CD4-positive, alpha-beta T cell treated with Interleukin-21 for 1 hour (primary cell): ENCODE results near the gene FAM180B.

Experiments used
- DNase-seq: peaks from one replicate; pipeline ENCODE4 v3.0.0-alpha.2; 2020

FAM180B gene

GRCh38 chr11:47570651-47571356, 15.7 kb upstream of the FAM180B start:
- DNase-seq = no peak

- no peak for DNase-seq
Measured at GRCh38 chr11:47571357-47571729, 15.1 kb upstream of the FAM180B start.

DNA sequence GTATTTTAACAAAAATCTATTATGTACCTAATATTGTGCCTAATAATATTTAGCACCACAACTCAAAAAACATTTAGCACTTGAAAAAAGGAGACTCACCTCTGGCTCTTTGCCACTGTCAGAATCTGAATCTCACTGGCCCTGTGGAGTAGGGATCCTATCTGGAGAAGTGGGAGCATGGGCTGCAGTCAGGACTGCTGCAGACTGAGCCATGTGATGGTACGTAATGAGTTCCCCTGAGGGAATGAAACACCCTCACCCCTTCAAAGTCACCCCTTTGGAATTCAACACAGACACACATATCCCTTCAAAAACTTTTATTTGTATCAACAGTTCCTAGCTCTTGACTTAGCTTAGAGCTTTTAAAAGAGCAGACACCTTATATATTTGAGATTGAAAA, 14.6 kb upstream of the FAM180B start:
- no peak for DNase-seq

- DNase-seq = no peak
Measured at GRCh38 chr11:47572715-47573255, 13.7 kb upstream of the FAM180B start.

GRCh38 chr11:47573321-47573720, 13.2 kb upstream of the FAM180B start:
- no peak for DNase-seq

DNA sequence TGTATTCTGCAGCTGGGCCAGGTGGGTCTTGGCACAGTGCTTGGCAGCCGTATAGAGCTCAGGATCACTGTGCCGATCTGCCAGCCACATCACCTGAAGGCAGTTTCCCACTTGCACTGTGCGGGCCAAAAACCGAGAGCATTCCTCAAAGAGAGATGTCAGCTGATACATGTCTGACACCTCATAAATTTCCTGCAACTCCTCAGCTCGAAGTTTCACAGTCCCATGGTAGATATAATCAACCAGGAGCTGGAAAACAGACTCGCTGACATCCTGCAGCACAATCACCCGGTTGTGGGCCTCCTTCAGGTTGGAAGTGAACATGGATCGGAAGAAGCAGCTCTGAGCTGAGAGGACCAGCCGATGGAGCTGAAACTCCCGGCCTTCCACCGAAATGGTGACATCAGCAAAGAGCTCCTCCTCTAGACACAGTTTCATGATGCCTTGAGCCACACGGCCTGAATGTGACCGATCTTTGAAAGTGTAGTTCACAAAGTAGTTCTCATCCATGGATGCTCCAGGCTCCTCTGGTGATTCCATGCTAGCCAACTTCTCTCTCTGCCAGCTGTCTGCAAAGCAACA, 8.9 kb upstream of the FAM180B start:
- DNase-seq = no peak

GRCh38 chr11:47578524-47579494, 7.7 kb upstream of the FAM180B start, which contains the start of the genes KBTBD4 and NDUFS3:
Gene KBTBD4 (minus strand): TSS chr11:47578970. CDS start chr11:47578951, 19 bp downstream.
Gene NDUFS3 (plus strand): TSS chr11:47579074. CDS start chr11:47579092, 18 bp downstream.
- peak; percentile 92 for DNase-seq

DNA sequence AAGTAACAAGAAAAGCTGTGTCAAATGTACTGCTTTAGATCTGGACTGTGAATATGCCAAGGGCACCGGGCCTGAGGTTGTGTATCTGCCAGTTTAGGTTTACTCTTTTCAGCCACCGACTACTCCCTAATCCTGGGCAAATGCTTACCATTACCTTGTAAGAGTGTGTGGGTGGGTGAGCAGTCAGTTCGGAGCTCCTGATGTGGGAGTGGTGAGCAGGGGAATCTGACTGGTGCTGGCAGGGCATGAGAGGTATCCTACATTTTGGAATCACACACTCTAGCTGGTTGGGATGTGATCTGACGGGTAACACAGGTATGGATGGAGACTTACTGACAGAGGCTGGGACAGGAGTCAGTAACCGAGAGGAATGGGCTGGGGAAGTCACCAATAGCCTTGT, 2.6 kb upstream of the FAM180B start:
- DNase-seq = no peak

DNA sequence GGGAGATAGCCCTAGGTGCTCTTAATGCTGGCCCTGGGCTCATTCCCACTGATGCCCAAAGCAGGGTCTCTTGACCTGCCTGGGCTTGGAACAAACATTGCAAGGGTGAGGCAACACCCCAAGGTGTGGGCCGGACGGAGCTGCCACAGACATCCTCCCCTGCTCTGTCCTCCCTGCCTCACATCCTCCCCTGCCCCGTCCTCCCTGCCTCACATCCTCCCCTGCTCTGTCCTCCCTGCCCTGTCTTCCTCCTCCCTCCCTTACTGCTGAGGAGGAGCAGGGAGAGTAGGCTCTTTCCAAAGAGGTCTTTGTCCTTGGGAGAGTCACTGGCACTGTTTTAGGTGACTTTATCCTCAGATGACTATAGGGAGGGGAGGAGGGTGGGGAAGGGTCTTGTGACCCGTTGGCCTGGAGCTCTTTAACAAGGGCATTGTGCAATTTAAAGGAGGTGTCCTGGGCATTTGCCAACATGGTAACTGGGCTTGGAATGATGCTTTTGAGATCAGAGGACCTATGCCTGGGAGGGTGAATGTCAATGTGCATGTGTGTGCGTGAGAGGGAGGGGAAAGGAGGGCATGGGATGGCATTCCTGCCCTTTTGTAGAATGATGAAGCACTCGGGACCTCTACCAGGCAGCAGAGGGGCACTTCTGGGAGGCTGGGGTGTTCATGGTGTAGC, 700 bp downstream of the FAM180B start:
- no peak for DNase-seq

GRCh38 chr11:47587723-47588326, 1.3 kb downstream of the FAM180B start:
- no peak for DNase-seq

DNA sequence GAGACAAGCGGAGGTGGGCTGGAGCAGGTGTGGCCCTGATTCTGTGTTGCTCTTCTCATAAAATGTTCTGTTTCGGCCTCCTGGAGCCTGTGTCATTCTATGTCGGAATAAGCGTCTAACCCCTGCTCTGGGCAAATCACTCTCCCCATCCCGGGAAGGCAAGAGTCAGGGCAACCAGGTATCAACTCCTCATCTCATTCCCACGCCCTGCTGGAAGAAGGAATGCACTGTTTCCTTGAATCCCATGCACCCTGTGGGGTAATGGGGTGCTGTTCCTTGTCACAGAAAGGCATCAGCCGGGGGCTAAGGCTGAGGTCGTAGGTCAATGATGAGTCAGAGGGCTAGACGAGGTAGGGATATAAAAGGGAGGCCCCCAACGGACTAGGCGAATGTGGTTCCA, 2.6 kb downstream of the FAM180B start:
- no peak for DNase-seq

DNA sequence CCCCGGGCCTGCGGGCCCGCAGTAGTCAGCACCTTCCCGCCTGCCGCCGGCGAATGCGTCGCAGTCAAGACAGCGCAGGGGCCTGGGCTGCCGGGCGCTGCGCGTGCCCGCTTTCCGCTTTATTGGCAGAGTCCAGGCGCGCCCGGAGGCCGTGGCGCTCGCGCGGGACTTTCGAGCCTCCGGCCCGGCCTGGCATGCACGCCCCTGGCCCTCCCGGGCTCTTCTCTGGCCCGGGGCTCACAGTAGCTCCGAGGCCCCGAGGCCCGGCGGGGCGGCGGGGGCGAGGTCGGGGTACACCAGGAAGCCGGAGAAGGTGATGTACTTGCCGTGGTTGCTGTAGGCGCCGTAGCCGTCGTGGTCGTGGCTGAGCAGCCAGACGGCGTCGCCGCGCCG, 3.1 kb downstream of the FAM180B start:
- DNase-seq = no peak

DNA sequence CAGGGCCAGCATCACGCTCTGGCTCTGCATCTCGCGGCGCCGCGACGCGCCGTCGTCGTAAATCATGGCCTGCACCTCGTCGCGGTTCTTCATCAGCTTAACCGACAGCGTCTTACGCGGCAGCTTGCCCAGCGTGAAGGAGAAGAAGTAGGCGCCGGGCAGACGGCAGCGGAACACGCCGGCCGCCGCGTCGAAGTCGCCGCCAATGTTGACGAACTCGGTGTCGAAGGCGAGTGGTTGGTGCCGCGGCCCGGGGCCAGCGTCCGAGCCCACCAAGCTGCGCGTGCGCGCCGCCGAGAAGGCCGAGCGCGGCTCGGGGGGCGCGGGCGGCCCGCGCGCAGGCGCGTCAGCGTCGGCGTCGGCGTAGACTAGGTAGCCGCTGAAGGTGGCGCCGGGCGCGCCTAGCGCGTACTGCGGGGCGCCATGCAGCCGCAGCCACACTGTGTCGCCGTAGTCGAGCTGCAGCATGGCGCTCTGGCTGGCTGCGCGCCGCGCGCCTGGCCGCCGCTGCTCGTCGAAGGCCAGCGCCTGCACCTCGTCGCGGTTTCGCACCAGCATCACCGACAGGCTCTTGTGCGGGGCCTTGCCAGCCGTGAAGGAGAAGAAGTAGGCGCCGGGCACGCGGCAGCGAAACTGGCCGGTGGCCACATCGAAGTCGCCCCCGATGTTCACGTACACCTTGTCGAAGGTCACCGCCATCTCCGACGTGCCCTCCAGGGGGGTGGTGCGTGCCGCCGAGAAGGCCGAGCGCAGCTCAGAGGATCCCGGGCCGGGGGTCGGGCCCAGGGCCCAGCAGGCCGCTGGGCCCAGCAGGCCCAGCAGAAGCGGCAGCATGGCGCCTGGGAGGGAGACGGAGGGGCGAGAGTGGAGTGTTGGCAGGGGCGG, 3.7 kb downstream of the FAM180B start:
- DNase-seq = no peak

DNA sequence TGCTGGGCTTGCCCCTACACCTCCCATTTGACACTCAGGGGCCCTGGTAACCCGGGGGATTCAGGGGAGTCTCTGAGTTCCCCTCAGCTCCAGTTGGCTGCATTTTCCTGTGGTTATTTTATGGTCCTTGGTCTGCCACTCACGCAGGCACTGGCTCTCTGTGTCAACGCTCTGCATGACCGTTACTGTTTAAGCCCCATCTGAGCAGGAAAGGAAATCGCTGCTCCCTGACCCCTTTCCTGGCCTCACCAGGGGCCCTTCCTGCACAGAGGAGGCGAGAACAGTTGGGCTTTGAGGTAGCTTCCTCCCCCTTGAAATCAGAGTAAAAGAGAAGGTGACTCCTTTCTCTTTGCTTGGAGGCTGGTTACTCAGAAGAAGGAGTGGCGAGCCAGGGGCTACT, 5.3 kb downstream of the FAM180B start:
- no peak for DNase-seq

- no peak for DNase-seq
Measured at GRCh38 chr11:47592251-47592650, 5.8 kb downstream of the FAM180B start.

DNA sequence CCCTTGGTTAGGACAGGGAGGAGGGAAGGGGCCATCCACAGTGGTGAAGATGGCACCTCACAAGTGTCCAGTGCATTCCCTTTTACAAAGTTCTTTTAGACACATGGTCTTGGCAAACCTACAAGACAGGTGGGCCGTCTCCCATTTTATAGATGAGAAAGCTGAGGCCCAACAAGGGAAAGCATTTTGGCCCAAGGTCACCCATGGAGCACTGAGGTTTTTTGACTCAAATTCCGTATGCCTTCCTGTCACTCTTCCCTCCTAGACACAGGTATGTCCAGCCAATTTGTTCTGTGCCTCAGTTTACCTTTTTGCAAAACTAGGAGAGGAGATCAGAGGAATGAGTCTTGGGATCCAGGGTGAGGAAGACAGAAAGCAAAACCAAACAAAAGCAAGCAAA, 6.5 kb downstream of the FAM180B start:
- no peak for DNase-seq

DNA sequence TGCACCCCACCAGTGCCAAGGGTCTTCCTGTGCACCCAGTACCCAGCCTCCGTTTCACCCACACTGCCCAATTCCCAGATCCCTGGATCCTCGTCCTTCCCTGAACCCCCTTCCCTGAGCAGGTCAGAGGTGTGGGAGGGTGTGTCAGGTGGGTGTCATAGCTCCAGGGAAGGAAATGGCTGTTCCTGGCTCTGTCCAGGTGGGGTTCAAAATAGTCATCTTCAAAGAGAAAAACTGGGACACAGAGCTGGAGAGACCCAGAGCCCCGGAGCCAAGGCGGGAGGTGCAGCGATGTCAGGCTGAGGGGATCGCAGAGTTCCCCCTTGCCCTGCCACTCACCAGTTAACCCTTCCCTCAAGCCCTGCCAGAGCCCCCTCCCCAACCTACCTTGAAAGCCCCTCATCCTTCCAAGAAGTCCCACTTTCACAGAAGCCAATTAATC, 7.0 kb downstream of the FAM180B start:
- no peak for DNase-seq

- no peak for DNase-seq
Measured at GRCh38 chr11:47593934-47594855, 7.7 kb downstream of the FAM180B start, which contains the start of gene C1QTNF4. Gene C1QTNF4 (minus strand): TSS chr11:47594411. CDS start chr11:47590810, 3,601 bp downstream.

GRCh38 chr11:47595029-47595428, 8.6 kb downstream of the FAM180B start:
- no peak for DNase-seq

DNA sequence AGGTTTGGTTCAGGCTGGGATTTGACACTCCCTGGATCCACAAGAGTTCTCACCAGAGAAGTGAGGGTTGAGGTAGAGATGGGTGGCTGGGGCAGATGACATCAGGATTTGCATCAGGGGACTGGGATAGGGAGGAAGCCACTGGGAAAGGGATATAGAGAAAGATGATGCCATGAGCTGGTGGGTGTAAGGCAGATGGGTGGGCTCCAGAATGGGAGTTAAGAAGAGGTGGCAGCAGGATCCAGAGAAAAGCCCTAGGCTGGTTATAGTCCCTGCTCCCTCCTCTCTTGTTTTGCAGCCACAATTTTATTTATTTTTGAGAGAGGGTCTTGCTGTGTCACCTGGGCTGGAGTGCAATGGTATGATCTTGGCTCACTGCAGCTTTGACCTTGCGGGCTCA, 9.5 kb downstream of the FAM180B start:
- no peak for DNase-seq
